ENCODE results near the gene EXD1.

DNA sequence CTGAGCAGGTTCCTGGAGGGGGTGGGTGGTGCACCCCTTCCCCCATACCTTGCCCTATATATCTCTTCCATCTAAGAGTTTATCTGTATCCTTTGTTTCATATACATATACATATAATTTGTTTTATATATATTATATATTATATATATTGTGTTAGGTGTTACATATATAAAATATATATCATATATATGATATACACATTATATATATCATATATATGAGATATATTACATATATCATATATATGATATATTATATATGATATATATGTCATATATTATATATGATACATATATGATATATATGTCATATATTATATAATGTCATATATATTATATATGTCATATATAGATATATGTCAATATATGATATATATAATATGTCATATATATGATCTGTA is 31.1 kb downstream of the EXD1 start:
- TF ChIP-seq, protein P1, sequence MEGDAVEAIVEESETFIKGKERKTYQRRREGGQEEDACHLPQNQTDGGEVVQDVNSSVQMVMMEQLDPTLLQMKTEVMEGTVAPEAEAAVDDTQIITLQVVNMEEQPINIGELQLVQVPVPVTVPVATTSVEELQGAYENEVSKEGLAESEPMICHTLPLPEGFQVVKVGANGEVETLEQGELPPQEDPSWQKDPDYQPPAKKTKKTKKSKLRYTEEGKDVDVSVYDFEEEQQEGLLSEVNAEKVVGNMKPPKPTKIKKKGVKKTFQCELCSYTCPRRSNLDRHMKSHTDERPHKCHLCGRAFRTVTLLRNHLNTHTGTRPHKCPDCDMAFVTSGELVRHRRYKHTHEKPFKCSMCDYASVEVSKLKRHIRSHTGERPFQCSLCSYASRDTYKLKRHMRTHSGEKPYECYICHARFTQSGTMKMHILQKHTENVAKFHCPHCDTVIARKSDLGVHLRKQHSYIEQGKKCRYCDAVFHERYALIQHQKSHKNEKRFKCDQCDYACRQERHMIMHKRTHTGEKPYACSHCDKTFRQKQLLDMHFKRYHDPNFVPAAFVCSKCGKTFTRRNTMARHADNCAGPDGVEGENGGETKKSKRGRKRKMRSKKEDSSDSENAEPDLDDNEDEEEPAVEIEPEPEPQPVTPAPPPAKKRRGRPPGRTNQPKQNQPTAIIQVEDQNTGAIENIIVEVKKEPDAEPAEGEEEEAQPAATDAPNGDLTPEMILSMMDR (conservative IDR thresholded peaks at IDR 0.05; ENCODE audit: low read depth in 2 of 2), result no peak
- TF ChIP-seq ZNF331 (CRISPR knock-in tag; IDR thresholded peaks at IDR 0.05; ENCODE audit: low read depth) (no peak), POLR2AphosphoS5 (IDR thresholded peaks at IDR 0.05; ENCODE audit: low read depth) (no peak), CREB1 (CRISPR knock-in tag; IDR thresholded peaks at IDR 0.05; ENCODE audit: low read depth) (no peak), EZH2 (IDR thresholded peaks at IDR 0.05; ENCODE audit: low read depth, unreplicated experiment) (no peak), EZH2phosphoT487 (IDR thresholded peaks at IDR 0.05; ENCODE audit: unreplicated experiment) (no peak)
- TF ChIP-seq, protein P2, sequence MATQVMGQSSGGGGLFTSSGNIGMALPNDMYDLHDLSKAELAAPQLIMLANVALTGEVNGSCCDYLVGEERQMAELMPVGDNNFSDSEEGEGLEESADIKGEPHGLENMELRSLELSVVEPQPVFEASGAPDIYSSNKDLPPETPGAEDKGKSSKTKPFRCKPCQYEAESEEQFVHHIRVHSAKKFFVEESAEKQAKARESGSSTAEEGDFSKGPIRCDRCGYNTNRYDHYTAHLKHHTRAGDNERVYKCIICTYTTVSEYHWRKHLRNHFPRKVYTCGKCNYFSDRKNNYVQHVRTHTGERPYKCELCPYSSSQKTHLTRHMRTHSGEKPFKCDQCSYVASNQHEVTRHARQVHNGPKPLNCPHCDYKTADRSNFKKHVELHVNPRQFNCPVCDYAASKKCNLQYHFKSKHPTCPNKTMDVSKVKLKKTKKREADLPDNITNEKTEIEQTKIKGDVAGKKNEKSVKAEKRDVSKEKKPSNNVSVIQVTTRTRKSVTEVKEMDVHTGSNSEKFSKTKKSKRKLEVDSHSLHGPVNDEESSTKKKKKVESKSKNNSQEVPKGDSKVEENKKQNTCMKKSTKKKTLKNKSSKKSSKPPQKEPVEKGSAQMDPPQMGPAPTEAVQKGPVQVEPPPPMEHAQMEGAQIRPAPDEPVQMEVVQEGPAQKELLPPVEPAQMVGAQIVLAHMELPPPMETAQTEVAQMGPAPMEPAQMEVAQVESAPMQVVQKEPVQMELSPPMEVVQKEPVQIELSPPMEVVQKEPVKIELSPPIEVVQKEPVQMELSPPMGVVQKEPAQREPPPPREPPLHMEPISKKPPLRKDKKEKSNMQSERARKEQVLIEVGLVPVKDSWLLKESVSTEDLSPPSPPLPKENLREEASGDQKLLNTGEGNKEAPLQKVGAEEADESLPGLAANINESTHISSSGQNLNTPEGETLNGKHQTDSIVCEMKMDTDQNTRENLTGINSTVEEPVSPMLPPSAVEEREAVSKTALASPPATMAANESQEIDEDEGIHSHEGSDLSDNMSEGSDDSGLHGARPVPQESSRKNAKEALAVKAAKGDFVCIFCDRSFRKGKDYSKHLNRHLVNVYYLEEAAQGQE (IDR thresholded peaks at IDR 0.05; ENCODE audit: unreplicated experiment), result no peak

Measured in GM23338 (cell line).